Fibroblast of lung (primary cell): ENCODE measurements around the gene CFC1.
"Not testable (repeated sequence)": the region's sequence is repeated elsewhere in the genome, so short reads cannot be mapped to it uniquely, and the experiment has no call there.

Experiments used
- EZH2 ChIP-seq: IDR thresholded peaks from 2 replicates; pipeline ENCODE4 v1.5.1; 2012; ENCODE audit warnings: low read length, control low read depth, mild to moderate bottlenecking; ENCODE audit errors: missing control alignments
- TF ChIP-seq, protein P1 (sequence below), 2 donors: IDR thresholded peaks in 1 of 2; conservative IDR thresholded peaks in 1 of 2; 1 replicate in 1 of 2; 2 replicates in 1 of 2; pipeline ENCODE4 v1.5.1; 2011 to 2012; ENCODE audit warnings: low read length in 2 of 2, control low read depth in 1 of 2, inconsistent platforms in 1 of 2, low read depth in 1 of 2, mild to moderate bottlenecking in 1 of 2

GRCh38 chr2:130576209-130576784, 23.1 kb downstream of the CFC1 start:
- TF ChIP-seq, protein P1, sequence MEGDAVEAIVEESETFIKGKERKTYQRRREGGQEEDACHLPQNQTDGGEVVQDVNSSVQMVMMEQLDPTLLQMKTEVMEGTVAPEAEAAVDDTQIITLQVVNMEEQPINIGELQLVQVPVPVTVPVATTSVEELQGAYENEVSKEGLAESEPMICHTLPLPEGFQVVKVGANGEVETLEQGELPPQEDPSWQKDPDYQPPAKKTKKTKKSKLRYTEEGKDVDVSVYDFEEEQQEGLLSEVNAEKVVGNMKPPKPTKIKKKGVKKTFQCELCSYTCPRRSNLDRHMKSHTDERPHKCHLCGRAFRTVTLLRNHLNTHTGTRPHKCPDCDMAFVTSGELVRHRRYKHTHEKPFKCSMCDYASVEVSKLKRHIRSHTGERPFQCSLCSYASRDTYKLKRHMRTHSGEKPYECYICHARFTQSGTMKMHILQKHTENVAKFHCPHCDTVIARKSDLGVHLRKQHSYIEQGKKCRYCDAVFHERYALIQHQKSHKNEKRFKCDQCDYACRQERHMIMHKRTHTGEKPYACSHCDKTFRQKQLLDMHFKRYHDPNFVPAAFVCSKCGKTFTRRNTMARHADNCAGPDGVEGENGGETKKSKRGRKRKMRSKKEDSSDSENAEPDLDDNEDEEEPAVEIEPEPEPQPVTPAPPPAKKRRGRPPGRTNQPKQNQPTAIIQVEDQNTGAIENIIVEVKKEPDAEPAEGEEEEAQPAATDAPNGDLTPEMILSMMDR (conservative IDR thresholded peaks at IDR 0.05 in 1 of 2, IDR thresholded peaks at IDR 0.05 in 1 of 2; ENCODE audit: low read depth in 1 of 2, low read length in 2 of 2) = not testable (repeated sequence)
- TF ChIP-seq EZH2 = not testable (repeated sequence)
